CMK (cell line): ENCODE results near the gene FANCI.
"Not testable (repeated sequence)": the region's sequence is repeated elsewhere in the genome, so short reads cannot be mapped to it uniquely, and the experiment has no call there.

Experiments used
- DNase-seq: peaks from one replicate; pipeline ENCODE4 v3.0.0-alpha.2; 2010; ENCODE audit warnings: low read depth

FANCI gene

GRCh38 chr15:89225588-89225987, 18.2 kb upstream of the FANCI start:
- no peak for DNase-seq

GRCh38 chr15:89226359-89227221, 17.2 kb upstream of the FANCI start:
- no peak for DNase-seq

GRCh38 chr15:89227425-89227824, 16.4 kb upstream of the FANCI start:
- DNase-seq, result no peak

GRCh38 chr15:89230277-89230676, 13.5 kb upstream of the FANCI start:
- no peak for DNase-seq

- no peak for DNase-seq
These were observed 11.9 kb upstream of the FANCI start for GRCh38 chr15:89231832-89232231.

GRCh38 chr15:89239883-89240810, 3.6 kb upstream of the FANCI start:
- not testable (repeated sequence) for DNase-seq

- DNase-seq, result no peak
These were observed 611 bp upstream of the FANCI start for GRCh38 chr15:89243046-89243690.

GRCh38 chr15:89244574-89244903, 760 bp downstream of the FANCI start:
- DNase-seq, result no peak

- DNase-seq, result no peak
These were observed 3.7 kb downstream of the FANCI start for GRCh38 chr15:89247446-89247845.

GRCh38 chr15:89248584-89248983, 4.8 kb downstream of the FANCI start:
- DNase-seq, result no peak

GRCh38 chr15:89250142-89250541, 6.4 kb downstream of the FANCI start:
- not testable (repeated sequence) for DNase-seq

- not testable (repeated sequence) for DNase-seq
These were observed 33.5 kb downstream of the FANCI start for GRCh38 chr15:89277281-89277680.

- DNase-seq, result no peak
These were observed 34.5 kb downstream of the FANCI start for GRCh38 chr15:89278307-89278706.

- DNase-seq, result no peak
These were observed 38.9 kb downstream of the FANCI start for GRCh38 chr15:89282631-89283030.

GRCh38 chr15:89283201-89283600, 39.4 kb downstream of the FANCI start:
- DNase-seq, result no peak

- no peak for DNase-seq
These were observed 48.2 kb downstream of the FANCI start for GRCh38 chr15:89291934-89292438.

- DNase-seq, result no peak
These were observed 49.2 kb downstream of the FANCI start for GRCh38 chr15:89293012-89293411.

- DNase-seq, result no peak
These were observed 56.1 kb downstream of the FANCI start for GRCh38 chr15:89299896-89300295.

- DNase-seq, result no peak
These were observed 57.7 kb downstream of the FANCI start for GRCh38 chr15:89301304-89302089.

GRCh38 chr15:89303986-89304385, 60.2 kb downstream of the FANCI start:
- DNase-seq, result no peak

GRCh38 chr15:89305395-89305794, 61.6 kb downstream of the FANCI start:
- DNase-seq, result no peak
